Renal cortex interstitium (tissue), 11 donors: Measurements from ENCODE around the gene REEP2. TPM values are rescaled to one million over a fixed set of nuclear protein-coding genes. Genes with fewer than 3 reads are reported as not detected.
A peak's percentile ranks its signal among the peaks of the same experiment; 100 is the strongest.

Experiments
- DNase-seq, 11 donors: peaks; one replicate each; pipeline ENCODE4 v3.0.0-alpha.2; 2013; ENCODE audit warnings: low read depth in 9 of 11, low spot score in 4 of 11; ENCODE audit errors: extremely low read depth in 1 of 11
- polyA plus RNA-seq, 3 donors: library from polyadenylated mRNA; unstranded; fragments of 120-200 nt; gene quantifications; one replicate each; pipeline ENCODE4 v1.2.1, GENCODE V29; 2013; ENCODE audit not compliant: insufficient read length in 3 of 3

REEP2 gene
- polyA plus RNA-seq, 3 donors = 10.1 to 13.3 (median 13.0) TPM

DNA sequence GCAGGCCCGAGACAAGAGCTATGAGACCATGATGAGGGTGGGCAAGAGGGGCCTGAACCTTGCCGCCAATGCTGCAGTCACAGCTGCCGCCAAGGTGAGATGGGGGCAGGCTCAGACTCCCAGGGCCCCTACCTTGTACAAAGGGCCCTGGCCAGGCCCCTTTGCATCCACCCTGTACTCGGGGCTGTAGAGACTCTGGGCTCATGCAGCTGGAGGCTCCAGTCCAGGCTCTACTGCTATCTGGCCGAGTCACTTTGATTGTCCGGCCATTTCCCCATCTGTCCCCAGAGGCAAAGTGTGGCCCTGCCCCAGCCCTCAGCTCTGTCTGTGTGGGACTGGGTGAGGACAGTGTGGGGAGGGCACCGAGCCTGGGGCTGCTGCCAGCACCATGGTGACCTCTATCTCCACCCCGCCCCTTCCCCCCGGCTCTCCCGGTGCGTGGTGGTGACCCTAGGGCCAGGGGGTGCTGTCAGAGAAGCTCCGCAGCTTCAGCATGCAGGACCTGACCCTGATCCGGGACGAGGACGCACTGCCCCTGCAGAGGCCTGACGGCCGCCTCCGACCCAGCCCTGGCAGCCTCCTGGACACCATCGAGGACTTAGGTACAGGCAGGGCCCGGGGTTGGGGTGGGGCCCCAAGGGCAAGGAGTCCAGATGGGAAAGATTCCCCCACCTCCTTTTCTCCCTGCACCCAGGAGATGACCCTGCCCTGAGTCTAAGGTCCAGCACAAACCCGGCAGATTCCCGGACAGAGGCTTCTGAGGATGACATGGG lies 6.1 kb downstream of the REEP2 start:
- no peak for DNase-seq

DNA sequence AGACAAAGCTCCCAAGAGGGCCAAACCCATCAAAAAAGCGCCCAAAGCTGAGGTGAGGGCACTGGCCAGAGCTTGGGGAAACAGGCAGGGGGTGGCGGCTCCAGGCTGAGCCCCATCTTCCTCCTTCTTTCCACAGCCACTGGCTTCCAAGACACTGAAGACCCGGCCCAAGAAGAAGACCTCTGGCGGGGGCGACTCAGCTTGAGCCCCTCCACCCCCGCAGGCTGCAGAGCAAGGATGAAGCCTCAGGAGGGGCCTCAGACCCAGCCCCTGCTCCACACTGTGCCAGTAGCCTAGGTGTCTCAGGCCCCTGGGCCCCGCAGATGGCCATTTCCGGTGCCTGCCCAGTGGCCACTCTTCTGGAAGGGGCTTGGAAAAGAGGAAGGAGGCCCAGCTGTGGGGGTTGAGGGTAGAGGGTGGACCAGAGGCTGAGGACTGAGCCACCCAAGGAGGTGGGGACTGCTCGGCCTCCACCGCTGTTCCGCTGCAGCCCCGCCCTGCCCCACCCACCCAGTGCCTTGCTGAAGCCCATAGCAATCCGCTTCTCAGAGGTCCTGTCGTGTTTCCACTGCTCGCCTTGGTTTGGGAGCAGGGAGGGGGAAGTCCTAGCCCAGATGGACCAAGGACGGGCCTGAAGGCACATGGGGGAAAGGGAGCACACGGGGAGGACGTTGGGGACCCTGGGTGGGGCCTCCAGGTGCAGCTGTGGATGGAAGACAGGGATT lies 6.9 kb downstream of the REEP2 start:
- no peak for DNase-seq

DNA sequence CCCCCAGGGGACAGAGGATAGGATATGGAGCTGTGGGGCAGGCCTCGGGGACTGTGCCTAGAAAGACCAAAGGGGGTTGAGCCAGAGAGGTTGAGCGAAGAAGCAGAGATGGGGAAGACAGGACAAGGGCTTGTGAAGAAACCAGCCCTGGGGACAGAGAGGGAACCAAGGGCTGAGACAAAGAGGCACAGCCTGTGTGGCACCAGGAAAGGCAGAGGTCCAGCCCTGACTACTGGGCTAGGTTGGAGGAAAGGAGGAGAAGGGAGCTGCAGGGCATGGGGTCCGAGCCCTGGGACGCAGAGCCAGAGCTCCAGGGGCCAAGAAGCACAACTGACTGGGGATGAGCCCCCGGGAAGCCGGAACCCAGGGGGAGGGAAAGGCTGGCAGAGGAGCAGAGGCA lies 9.2 kb downstream of the REEP2 start:
- no peak for DNase-seq

DNA sequence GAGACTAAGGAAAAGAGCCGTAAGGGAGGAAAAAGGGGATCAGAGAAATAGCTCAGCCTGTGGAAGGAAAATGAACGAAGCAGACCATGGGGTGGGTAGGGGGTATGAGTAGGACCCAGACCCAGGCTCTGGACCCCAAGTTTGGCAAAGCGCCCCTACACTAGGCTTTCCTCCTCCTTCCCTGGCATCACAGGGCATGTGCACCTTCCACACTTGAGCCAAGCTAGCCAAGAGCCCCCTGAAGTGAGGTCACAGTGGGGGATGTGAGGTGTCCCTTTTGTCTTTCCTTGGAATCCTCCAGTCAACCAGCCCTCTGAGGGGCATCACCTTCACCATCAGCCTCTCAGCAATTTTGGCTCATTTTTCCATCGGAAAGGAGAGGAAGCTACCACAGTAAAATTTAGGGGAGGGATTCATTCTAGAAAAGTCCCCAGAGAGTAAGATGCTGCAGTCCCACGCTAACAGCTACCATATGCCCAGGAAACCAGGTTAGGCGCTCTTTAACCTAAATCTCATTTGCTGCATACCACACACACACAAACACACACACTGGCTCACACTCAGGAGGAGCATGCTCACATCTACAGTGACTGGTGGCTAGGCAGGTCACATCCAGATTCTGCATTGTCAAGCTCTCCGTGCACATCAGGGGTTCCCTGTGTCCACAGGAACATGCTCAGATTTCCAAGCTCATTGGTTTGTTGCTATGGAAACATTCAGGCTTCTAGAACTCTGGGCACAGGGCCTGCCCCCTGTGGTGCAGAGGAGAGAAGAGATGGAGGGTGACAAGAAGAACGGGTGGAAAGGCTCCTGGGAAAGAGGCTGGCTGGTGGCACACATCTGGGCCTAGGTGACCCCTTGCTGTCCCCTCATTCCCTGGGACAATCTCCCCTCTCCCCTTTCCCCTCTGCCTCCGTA lies 9.9 kb downstream of the REEP2 start:
- DNase-seq = no peak

DNA sequence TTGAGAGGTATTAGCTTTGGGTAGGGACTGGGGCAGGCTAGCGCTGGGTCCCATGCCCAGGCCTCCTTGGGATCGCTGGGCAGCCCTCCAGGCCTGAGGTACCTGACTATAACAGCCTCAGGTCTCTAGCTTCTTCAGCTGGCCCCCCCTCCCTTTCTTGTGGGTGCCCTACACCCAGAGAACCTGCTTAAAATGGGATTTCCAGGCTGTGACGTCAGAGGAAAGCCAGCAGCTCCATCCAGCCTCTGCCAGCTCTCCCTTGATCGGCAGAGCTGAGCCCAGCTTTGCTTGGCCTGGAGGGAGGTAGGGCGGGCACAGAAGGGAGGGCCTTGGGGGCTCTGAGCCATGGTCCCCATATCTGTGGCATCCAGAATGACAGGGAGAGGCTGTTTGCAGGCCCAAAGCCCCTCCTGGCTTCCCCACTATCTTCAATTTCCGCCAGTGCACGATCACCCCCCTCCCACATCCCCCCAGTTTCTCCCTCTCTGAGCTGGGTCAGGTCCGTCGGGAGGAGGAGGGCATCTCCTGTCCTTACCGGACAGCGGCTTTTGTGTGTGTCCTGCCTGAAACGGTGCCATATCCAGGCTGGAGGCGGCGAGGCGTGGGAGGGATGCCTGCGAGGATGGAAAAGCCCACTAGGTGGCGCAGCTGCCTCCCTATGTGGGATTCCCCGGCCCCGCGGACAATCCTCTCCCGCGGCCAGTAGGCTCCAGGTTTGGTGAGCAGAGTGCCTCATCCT lies 10.8 kb downstream of the REEP2 start:
- peak in 8 of 11 donors; percentile 70 to 86 (median 80) for DNase-seq

DNA sequence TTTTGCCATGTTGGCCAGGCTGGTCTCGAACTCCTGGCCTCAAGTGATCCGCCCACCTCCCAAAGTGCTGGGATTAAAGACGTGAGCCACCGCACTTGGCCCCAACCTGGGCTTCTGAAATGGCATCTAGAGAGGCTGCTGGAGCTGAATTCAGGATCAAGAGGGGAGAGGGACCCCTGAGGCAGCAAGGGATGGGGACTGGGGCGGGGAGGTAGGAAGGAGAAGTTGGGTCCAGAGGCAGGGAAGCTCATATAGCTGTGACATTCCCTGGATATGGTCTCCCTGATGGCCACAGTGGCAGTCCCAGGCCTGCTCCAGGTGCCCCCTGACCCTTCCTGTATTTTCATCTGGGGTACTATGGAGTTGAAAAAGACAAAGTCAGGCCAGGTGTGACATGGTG lies 12.1 kb downstream of the REEP2 start:
- no peak for DNase-seq

DNA sequence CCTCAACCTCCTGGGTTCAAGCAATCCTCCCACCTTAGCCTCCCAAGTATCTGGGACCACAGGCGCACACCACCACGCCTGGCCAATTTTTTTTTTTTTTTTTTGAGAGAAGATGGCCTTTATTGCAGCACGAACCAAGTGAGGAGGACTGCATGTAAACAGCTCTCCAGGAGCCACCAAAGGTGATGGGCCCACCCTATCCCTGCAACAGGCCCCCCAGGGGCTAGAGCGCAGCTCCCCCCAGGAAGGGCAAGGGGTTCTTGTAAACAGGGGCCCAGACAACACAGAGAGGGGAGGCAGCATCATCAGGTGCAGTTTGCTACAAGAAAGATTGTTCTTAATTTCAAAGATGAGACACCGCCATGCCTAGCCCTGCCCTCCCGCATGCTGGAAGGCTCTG lies 13.9 kb downstream of the REEP2 start:
- no peak for DNase-seq

DNA sequence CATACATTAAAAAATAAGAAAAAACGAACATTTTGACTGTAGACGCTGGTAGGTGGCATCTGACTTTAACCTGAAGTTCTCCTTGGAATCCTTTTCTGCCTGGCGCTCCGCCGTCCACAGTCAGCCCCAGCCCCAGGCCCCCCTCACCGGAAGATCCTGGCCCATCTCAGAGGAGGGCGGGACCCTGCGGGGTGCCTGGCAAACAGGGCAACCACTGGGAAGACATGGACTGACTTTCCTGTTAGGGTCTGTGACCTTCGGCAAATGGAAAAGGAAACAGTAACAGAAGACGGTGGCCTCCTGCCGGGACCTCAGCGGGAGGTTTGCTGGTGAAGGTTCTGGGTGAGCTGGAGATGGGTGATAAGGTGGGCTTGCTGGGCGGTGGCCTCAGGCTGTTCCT lies 14.7 kb downstream of the REEP2 start:
- DNase-seq = no peak

DNA sequence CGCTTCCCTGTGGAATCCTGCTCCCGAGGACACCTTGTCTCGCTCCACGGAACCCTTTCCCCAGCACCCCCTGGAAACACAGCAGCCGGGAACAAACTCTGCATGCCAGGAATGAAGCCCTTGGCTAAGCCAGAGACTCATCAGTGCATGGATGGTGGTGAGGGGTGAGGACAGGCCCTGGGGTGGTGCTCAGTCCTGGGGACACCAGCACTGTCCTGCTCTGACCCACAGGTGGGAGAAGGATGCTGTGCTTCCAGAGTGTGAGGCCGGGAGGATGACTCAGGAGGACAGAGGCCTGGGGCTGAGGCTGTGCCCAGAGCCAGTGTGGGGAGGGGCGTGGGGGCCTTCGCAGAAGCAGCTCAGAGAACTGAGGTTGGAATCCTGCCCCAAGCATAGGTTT lies 15.3 kb downstream of the REEP2 start:
- DNase-seq = no peak

DNA sequence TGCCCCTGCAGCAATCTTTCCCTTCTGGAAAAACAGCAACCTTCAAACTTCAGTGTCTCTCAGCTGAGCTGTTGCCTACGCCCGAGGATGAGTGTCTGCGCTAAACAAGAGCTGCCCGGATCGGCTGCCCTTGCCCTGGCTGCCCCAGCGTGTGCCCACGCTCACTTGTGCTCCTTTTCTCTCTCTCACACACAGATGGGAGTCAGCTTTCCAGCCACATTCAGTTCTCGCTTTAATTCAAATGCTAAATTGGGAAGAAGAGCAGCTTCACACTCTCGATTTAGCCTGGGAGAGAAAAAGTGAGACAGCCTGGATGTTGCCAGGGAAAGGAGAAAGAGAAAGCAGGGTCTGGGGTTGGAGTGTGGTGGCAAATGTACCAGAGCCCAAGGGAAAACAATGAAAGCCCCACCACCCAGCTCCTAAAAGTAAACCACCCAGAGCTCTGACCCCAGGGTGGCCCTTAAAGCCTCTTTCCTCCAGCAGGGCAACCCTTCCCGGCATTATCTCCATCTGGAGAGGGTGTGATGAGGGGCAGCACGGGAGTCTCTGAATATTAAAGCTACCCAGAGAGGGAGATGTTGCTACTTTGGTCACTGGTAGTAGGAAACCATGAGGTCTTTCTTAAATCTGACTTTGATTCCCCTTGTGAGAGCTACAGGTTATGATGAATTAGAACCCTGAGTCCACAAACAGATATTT lies 16.5 kb downstream of the REEP2 start:
- no peak for DNase-seq

DNA sequence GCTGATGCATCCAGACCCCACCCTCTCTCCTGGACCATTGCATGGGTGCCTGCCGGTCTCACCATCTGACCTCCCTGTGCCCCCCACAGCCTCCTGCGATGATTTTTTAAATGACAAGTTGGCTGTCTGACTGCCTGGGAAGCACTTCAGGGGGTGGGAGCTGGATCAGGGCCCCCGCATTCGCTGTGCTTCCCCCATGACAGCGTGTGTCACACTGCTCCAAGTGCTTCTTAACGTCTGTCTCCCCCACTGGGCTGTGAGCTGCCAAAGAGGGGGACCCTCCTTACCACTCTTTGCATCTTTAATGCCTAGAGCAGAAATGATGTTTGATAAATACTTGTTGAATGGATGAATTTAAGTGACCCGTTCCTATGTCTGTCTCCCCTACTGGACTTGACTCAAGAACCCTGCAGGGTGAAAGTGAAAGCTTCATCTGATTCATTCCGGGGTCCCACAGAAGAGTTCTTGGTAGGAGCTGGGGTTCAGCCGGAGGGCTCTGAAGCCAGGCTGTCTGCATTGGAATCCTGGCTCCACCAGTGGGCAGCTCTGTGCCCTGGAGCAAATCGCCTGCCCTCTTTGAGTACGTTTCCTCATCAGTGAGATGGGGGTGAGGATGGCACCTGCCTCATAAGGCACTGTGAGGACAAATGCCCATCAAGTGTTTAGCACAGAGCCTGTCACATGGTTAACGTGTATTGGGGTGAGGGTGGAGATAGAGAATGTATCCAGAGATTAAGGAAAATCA lies 18.8 kb downstream of the REEP2 start:
- no peak for DNase-seq

DNA sequence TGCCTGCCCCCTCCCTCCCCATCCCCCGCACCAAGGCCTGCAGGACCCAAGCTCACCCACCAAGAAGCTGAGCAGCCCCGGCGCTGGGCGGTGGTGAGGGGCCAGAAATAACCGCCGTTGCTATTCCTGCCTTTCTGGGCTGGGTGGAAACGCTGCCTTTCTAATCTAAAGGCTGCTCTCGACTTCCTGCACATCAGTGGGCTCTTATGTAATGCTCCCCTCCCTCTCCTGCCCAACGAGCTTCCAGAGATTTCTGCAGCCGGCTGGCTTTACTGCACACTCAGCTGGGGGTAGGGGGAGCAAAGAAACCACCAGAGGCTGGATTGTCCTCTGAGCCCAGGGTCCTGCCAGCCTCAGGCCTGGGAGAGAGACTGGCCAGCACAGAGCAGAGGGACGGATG lies 19.5 kb downstream of the REEP2 start:
- no peak for DNase-seq

DNA sequence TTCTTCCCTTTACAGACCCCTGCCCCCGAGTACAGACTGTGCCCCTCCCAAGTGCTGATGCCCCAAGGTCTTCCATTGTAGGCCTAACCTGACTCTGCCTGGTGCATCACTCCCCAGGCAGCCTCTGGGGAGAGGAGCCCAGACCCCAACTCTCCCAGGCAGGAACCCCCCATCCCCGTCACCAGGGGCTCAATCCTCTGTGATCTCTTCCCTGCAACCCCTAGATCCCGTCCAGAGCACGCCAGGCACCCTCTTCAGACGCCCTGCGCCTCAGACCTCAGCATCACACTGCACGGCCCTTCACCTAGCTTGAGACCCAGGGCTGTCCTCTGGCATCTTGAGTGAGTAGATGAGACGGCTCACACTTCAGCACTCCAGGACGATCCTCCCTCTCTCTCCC lies 20.0 kb downstream of the REEP2 start:
- DNase-seq = no peak

DNA sequence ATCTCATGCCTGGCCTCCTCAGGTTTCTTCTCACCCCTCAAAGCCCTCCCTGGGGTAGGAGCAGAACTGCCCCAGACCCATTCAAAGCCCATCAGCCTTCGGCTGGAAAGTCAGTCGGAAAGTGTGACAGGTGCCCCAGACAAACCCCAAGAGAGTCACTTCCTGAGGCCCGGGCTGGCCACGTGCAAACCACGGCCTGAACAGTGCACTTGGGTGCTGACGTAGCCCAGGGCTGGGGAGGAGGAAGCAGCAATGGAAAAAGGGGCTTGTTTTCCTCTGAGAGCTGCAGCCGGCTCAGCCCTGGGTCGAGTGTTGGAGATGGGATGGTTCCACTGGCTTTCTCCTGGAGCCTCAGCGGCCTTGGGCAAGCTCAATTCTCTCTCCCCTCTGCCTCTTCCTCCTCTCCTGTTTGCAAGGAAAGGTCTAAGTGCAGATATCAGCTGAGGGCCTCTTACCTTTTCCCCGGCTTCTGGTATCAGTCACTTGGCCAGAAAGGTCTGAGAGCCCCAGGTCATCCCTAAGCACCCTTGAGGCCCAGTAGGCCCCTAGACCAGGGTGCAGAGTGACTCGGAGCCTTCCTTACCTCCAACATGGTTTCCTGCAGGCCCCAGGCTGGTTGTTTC lies 20.6 kb downstream of the REEP2 start:
- no peak for DNase-seq

DNA sequence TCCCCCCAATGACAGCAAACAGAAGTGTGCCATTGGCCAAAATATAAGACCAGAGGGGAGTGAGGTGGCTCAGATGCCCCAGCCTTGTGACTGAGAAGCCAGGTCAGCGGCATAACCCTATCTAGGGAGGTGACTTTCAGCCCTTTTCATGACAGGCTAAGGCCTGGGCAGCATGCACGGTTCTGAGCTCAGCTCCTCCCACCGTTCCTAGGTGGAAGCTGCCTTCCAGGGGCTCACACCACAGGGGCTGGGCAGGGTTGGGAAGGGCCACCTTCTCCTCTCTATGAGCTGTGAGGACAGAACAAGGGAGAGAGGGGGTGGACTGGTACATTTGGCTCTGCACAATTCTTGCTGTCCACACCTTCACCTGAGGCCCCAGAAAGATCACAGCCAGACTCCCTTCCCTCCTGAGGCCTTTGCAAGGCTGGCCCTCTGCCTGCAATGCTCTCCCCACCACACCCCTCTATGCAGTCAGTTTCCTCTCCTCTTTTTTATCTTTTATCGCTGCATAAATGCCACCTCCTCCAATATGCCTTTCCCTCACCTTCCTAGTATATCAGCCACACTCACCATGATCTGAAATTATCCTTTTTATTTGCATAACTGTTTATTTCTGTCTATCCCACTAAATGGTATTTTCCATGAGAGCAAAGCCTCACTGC lies 21.3 kb downstream of the REEP2 start:
- no peak for DNase-seq

DNA sequence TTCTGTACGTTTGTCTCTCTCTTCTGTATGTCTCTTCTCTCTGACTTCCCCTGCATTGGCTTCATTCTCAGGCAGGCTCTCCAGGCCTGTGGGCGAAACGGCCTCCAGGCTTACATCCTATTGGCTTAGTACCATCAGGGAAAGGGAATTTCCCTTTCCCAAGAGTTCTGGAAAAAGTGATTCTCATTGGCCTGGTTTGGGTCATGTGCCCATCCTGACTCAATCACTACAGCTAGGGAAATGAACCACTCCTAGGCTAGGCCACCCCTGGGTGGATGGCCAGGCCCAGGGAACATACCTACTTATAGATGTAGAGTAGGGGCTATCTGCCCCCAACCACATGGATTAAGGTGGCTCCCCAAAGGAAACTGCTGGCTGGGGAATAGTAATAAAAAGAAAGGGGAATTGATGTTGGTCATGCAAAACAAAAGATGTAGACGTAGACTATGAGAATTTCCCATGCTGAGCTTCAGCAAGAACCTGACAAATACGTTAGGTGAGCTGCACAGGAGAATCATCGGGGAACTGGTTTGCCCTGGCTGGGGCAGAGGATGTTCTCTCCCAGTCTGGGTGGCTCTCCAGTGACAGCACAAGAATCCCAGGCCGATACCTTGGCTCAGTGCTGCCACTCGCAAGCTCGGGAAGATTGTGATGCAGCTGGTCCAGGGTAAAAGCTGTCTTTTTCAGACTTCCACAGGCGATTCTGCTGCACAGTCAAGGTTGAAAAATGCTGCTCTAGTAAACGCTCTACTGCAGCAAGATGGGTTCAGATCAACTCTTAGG lies 22.7 kb downstream of the REEP2 start:
- DNase-seq = no peak
